LNCAP (cell line): ENCODE measurements around the gene VWDE.

ENCODE experiments used
- TF ChIP-seq, protein P1 (sequence below): fragments of 450-650 bp; IDR thresholded peaks from 2 replicates; pipeline ENCODE4 v1.5.1; 2017; ENCODE audit warnings: mild to moderate bottlenecking

VWDE gene

GRCh38 chr7:12412407-12412806, 8.7 kb upstream of the VWDE start:
- TF ChIP-seq, protein P1, sequence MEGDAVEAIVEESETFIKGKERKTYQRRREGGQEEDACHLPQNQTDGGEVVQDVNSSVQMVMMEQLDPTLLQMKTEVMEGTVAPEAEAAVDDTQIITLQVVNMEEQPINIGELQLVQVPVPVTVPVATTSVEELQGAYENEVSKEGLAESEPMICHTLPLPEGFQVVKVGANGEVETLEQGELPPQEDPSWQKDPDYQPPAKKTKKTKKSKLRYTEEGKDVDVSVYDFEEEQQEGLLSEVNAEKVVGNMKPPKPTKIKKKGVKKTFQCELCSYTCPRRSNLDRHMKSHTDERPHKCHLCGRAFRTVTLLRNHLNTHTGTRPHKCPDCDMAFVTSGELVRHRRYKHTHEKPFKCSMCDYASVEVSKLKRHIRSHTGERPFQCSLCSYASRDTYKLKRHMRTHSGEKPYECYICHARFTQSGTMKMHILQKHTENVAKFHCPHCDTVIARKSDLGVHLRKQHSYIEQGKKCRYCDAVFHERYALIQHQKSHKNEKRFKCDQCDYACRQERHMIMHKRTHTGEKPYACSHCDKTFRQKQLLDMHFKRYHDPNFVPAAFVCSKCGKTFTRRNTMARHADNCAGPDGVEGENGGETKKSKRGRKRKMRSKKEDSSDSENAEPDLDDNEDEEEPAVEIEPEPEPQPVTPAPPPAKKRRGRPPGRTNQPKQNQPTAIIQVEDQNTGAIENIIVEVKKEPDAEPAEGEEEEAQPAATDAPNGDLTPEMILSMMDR = no peak

DNA sequence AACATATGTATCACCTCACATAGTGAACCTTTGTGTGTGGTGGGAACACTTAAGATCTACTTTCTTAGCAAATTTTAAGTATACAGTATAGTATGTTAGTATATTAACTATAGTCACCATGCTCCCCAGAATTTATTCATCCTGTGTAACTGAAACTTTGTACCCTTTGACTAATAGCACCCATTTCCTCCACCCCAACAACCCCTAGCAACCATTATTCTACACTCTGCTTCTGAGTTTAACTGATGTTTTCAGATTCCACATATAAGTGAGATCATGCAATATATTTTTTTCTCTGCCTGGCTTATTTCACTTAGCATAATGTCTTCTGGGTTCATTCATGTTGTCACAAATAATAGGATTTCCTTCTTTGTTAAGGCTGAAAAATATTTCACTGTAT, 6.9 kb upstream of the VWDE start:
- TF ChIP-seq, protein P1 = no peak

- TF ChIP-seq, protein P1 = no peak
Measured at GRCh38 chr7:12409097-12409711, 5.5 kb upstream of the VWDE start.

DNA sequence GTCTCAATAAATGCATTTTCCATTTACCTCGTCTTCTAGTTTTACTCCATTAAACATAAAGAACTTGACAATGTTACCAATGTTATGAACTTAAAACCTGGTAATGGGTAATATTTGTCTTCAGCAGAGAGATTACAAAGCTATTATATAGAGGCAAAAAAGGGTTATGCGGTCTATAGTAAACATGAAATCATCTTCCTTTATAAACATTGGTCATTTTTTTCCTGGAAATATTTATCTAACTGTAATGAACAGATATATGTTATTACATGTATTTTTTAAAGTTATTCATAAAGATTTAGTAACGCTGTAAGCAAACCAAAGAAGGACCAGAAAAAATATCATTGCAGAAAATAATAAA, 1.3 kb downstream of the VWDE start:
- TF ChIP-seq, protein P1 = no peak

DNA sequence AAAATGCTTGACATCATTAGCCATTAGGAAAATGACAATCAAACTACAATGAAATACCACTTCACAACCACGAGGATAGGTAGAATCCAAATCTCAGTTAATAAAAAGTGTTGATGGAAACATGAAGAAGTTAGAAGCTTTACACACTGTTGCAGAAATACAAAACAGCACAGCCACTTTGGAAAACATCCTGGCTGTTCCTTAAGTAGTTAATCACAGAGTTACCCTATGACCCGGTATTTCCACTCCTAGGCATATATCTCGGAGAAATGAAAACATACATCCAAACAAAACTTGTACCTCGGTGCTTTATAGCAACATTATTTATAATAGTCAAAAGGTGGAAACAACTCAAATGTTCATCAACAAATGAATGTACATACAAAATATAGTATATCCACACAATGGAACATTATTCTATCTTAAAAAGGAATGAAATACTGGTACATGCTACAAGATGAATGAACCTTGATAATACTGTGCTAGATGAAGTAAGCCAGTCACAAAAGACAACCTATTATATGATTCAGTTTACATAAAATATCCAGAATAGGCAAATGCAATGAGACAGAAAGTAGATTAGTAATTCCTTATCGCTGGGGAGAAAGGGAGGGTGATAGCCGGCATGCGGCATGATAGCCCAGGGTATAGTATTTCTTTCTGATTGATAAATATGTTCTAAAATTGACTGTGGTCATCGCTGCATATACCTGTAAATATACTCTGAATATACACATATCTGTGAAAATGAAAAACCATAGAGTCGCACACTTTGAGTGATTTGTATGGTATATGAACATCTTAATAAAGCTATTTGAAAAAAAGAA, 1.9 kb downstream of the VWDE start:
- TF ChIP-seq, protein P1 = no peak

DNA sequence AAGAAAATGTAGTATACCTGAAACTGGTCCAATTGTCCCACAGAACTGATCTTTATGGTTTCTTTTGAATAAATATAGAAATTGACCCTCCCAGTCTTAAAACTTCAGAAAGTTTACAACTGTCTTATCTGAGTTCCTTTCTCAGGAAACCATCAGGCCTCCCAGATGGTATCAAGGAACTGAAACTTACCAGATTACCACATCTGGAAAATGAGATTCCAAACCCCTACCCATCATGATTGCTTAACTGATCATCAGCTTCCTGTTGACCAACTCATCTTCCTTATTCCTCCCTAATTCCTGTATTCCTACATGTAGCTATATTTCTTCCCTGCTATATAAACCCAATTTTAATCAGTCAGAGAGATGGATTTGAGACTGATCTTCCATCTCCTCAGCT, 5.5 kb downstream of the VWDE start:
- TF ChIP-seq, protein P1 = no peak

GRCh38 chr7:12397671-12398070, 6.0 kb downstream of the VWDE start:
- TF ChIP-seq, protein P1 = no peak
